HepG2 (cell line): Measurements from ENCODE around the gene MYO18B. TPM values are rescaled to one million over a fixed set of nuclear protein-coding genes. Genes with fewer than 3 reads are reported as not detected.

ENCODE experiments used
- ATAC-seq: fragments of 200-7000 bp; cut with Tn5 transposase; 3 replicates; pipeline ENCODE4 v1.9.1; 2020; ENCODE audit warnings: mild to moderate bottlenecking, moderate library complexity
- BruUV-seq: library from RNA; stranded (reverse); fragments of 400-500 nt; replicated peaks from 2 replicates; lab custom pipeline; 2021; lab: Mats Ljungman, UMichigan
- CTCF ChIA-PET: fragments of 300-600 bp; formaldehyde crosslinking; extraction: SDS; loops from one replicate; lab custom pipeline; 2021; ENCODE audit warnings: low total read pairs, inconsistent platforms, low intra/inter-chr PET ratio; lab: Yijun Ruan, JAX
- POLR2A ChIA-PET: fragments of 350-600 bp; sonication (Branson Sonifier 250); formaldehyde crosslinking; loops from one replicate; lab custom pipeline; 2020; ENCODE audit warnings: antibody characterized with exemption, inconsistent platforms; lab: Yijun Ruan, JAX
- DNase-seq: peaks from one replicate; pipeline ENCODE4 v3.0.0-alpha.2; 2015; ENCODE audit warnings: low spot score
- FAIRE-seq: peaks from 3 replicates; lab custom pipeline; 2011; peaks lifted over from hg19 to GRCh38; lab: Jason Lieb, UNC
- H2AFZ ChIP-seq: one replicate; pipeline ENCODE4 v1.6.1; 2011; ENCODE audit warnings: low read length, inconsistent platforms
- H3K27ac ChIP-seq: fragments of 300-600 bp; 3 replicates; pipeline ENCODE4 v1.8.0; 2011; ENCODE audit warnings: mixed run types, mild to moderate bottlenecking, mixed read lengths, low read length, inconsistent platforms; ENCODE audit not compliant: insufficient read depth; ENCODE audit errors: extremely low read length
- H3K27me3 ChIP-seq, 2 experiments: fragments of 200-600 bp in 1 of 2; 2 replicates in 1 of 2; 3 replicates in 1 of 2; pipeline versions ENCODE4 v1.6.0 to v1.8.0; 2011; ENCODE audit warnings: low read length in 2 of 2, mild to moderate bottlenecking in 2 of 2, moderate library complexity in 2 of 2, inconsistent platforms in 1 of 2; ENCODE audit not compliant: insufficient read depth in 2 of 2, control insufficient read depth in 1 of 2
- H3K36me3 ChIP-seq, 2 experiments: fragments of 200-600 bp in 1 of 2; replicated peaks in 1 of 2; 2 replicates in 1 of 2; 3 replicates in 1 of 2; pipeline versions ENCODE4 v1.5.1 to v1.8.0; 2011; ENCODE audit warnings: low read length in 2 of 2, inconsistent platforms in 1 of 2; ENCODE audit not compliant: insufficient read depth in 2 of 2, control insufficient read depth in 1 of 2
- H3K4me1 ChIP-seq: 2 replicates; pipeline ENCODE4 v1.5.1; 2012; ENCODE audit warnings: low read length, inconsistent platforms; ENCODE audit not compliant: insufficient read depth
- H3K4me2 ChIP-seq: 2 replicates; pipeline ENCODE4 v1.6.0; 2011; ENCODE audit warnings: low read depth, low read length, inconsistent platforms
- H3K4me3 ChIP-seq, 3 experiments: fragments of 200-600 bp in 1 of 3; sonication (generic), shearing (Covaris generic) in 1 of 3; replicated peaks in 1 of 3; 2 replicates each; pipeline ENCODE4 v1.5.1; 2011 to 2016; ENCODE audit warnings: low read length in 3 of 3, inconsistent platforms in 2 of 3, low read depth in 2 of 3, mild to moderate bottlenecking in 2 of 3, control low read depth in 1 of 3, mixed read lengths in 1 of 3; ENCODE audit not compliant: insufficient read depth in 1 of 3
- H3K79me2 ChIP-seq: one replicate; pipeline ENCODE4 v1.6.1; 2011; ENCODE audit warnings: low read length, inconsistent platforms; ENCODE audit not compliant: insufficient read depth
- H3K9ac ChIP-seq: 2 replicates; pipeline ENCODE4 v1.6.0; 2011; ENCODE audit warnings: mild to moderate bottlenecking, low read depth, low read length, inconsistent platforms; ENCODE audit not compliant: insufficient read depth
- H3K9me3 ChIP-seq: 2 replicates; pipeline ENCODE4 v1.5.1; 2012; ENCODE audit warnings: mild to moderate bottlenecking, low read length
- H4K20me1 ChIP-seq: 2 replicates; pipeline ENCODE4 v1.6.0; 2011; ENCODE audit warnings: inconsistent platforms, mild to moderate bottlenecking, low read length, moderate library complexity; ENCODE audit not compliant: insufficient read depth
- CHD2 ChIP-seq: IDR thresholded peaks from 2 replicates; pipeline ENCODE4 v1.6.1; 2011; ENCODE audit warnings: low read depth, low read length, improper control_type of control experiment
- EHMT2 ChIP-seq: fragments of 200-600 bp; sonication (generic); IDR thresholded peaks from 2 replicates; pipeline ENCODE4 v1.7.0; 2017; ENCODE audit warnings: antibody characterized with exemption, low read depth, low read length, borderline replicate concordance
- MXD1 ChIP-seq: sonication (generic); formaldehyde crosslinking; IDR thresholded peaks from 2 replicates; pipeline ENCODE4 v1.4.0; 2020; ENCODE audit warnings: mild to moderate bottlenecking, missing genetic modification reagents
- SNAPC4 ChIP-seq: sonication (generic); formaldehyde crosslinking; IDR thresholded peaks from 2 replicates; pipeline ENCODE4 v1.4.0; 2020; ENCODE audit warnings: mild to moderate bottlenecking, missing genetic modification reagents
- SRSF4 ChIP-seq: fragments of 200-400 bp; formaldehyde crosslinking; IDR thresholded peaks from one replicate; pipeline ENCODE4 v1.6.1; 2018; ENCODE audit warnings: mild to moderate bottlenecking, low read depth, low read length, moderate library complexity; ENCODE audit not compliant: poor library complexity, severe bottlenecking
- TAF1 ChIP-seq: sonication (generic); formaldehyde crosslinking; IDR thresholded peaks from 2 replicates; pipeline ENCODE4 v1.4.0; 2020; ENCODE audit warnings: missing genetic modification reagents
- TCF7L2 ChIP-seq: IDR thresholded peaks from 2 replicates; pipeline ENCODE4 v1.6.1; 2011; ENCODE audit warnings: mild to moderate bottlenecking, low read depth, low read length, moderate library complexity
- ZBTB1 ChIP-seq: sonication (generic); formaldehyde crosslinking; IDR thresholded peaks from 2 replicates; pipeline ENCODE4 v1.4.0; 2020; ENCODE audit warnings: missing genetic modification reagents, borderline replicate concordance
- ZNF407 ChIP-seq: sonication (generic); formaldehyde crosslinking; IDR thresholded peaks from one replicate; pipeline ENCODE4 v1.5.1; 2020; ENCODE audit warnings: mild to moderate bottlenecking, missing genetic modification reagents; ENCODE audit errors: not compliant biosample characterization
- ZNF773 ChIP-seq: sonication (generic); formaldehyde crosslinking; IDR thresholded peaks from 2 replicates; pipeline ENCODE4 v1.4.0; 2020; ENCODE audit warnings: missing genetic modification reagents, borderline replicate concordance
- ZNF781 ChIP-seq: sonication (generic); formaldehyde crosslinking; IDR thresholded peaks from 2 replicates; pipeline ENCODE4 v1.5.1; 2020; ENCODE audit warnings: borderline replicate concordance, mild to moderate bottlenecking, missing genetic modification reagents; ENCODE audit errors: not compliant biosample characterization
- WGBS: methylation state at CpG from one replicate; pipeline ENCODE4 v1.1.6; 2017; ENCODE audit warnings: low lambda C conversion rate; 5-methylcytosine and 5-hydroxymethylcytosine counted together
- in situ Hi-C: cut with HindIII; loops from 2 replicates; pipeline ENCODE4 v1.10.0; 2017; ENCODE audit warnings: low pct_unique_long_range_greater_than_20kb; ENCODE audit not compliant: extremely low pct_ligation_motif_present
- intact Hi-C: fragments of 100-400 bp; cut with micrococcal nuclease; formaldehyde crosslinking; loops from one replicate; pipeline ENCODE4 v1.10.0; 2022; ENCODE audit not compliant: unreplicated experiment
- polyA plus RNA-seq, 8 experiments: library from polyadenylated mRNA; depleted of rRNA in 3 of 8; stranded (reverse) in 7 of 8; unstranded in 1 of 8; fragments of >200 nt; fragmentation: Illumina TruSeq in 4 of 8; extraction: Trizol in 4 of 8; gene quantifications; 2 replicates each; pipeline versions ENCODE4 v1.2.1 to v1.2.3, GENCODE V29; 2011 to 2016; ENCODE audit warnings: low read depth in 4 of 8, missing spikeins in 1 of 8, mixed read lengths in 1 of 8; ENCODE audit not compliant: insufficient read depth in 1 of 8
- total RNA-seq, 5 experiments: library from RNA; depleted of rRNA; stranded (reverse); fragments of >200 nt; fragmentation: Illumina TruSeq; extraction: Trizol; gene quantifications; 2 replicates each; pipeline ENCODE4 v1.2.3, GENCODE V29; 2016; ENCODE audit warnings: low read depth in 1 of 5

The MYO18B gene
- total and polyA plus RNA-seq, 2 of the 13 experiments (the other 11 are each of a cell fraction or from before 2014, with no cell fraction given) = 0.01 TPM; not detected in 1

GRCh38 chr22:25746012-25746373, 4.0 kb downstream of the MYO18B start:
- ATAC-seq = no peak
- TF ChIP-seq TAF1 (CRISPR knock-in tag) (no peak), SNAPC4 (no peak), SRSF4 (no peak), TCF7L2 (no peak), CHD2 (no peak), ZBTB1 (CRISPR knock-in tag) (no peak), MXD1 (CRISPR knock-in tag) (no peak), ZNF773 (CRISPR knock-in tag) (no peak), ZNF407 (no peak), EHMT2 (no peak), ZNF781 (no peak)

More at GRCh38 chr22:25746012-25746373, 4.0 kb downstream of the MYO18B start:
- Histone ChIP-seq H3K4me2 (no peak overlapping the region), H3K27ac (no peak overlapping the region), H3K9me3 (no peaks in the 10 kb centered on the region), H3K79me2 (no peaks in the 10 kb centered on the region), H3K9ac (no peak overlapping the region), H3K27me3 (no peaks in the 10 kb centered on the region; a peak in 3 of 5 replicates), H3K36me3 (no peaks in the 10 kb centered on the region), H3K4me3 (no peak overlapping the region), H4K20me1 (no peaks in the 10 kb centered on the region), H2AFZ (no peak overlapping the region), H3K4me1 (peaks cover 44% of the 10 kb centered on the region)
- no peak for FAIRE-seq
- DNase-seq = no peak
- 13% methylated on average over 1 of the region's 1 CpG for WGBS
- POLR2A ChIA-PET = no interaction called here
- in situ Hi-C loops = no loop called here
- intact Hi-C loops = no loop called here
- BruUV-seq = no TSS peak
- CTCF ChIA-PET = no interaction called here
